Psoas muscle (tissue), 8 donors: ENCODE measurements around the gene WDR49. TPM values are rescaled to one million over a fixed set of nuclear protein-coding genes. Genes with fewer than 3 reads are reported as not detected.

ENCODE experiments used
- ATAC-seq, 4 donors: fragments of 200-7000 bp; cut with Tn5 transposase; one replicate each; pipeline ENCODE4 v1.9.1; 2020; ENCODE audit warnings: moderate library complexity in 3 of 4, mild to moderate bottlenecking in 2 of 4
- DNase-seq, 2 donors: peaks; one replicate each; pipeline ENCODE4 v3.0.0-alpha.2; 2020
- H3K27ac ChIP-seq: fragments of 200-600 bp; one replicate; pipeline ENCODE4 v1.8.0; 2022
- H3K27me3 ChIP-seq, 3 donors: fragments of 200-600 bp in 1 of 3; one replicate each; pipeline versions ENCODE4 v1.6.1 to v1.8.0; 2013 to 2022; ENCODE audit warnings: low read length in 2 of 3, mild to moderate bottlenecking in 2 of 3, moderate library complexity in 1 of 3; ENCODE audit not compliant: insufficient read depth in 3 of 3
- H3K36me3 ChIP-seq, 2 donors: fragments of 200-600 bp in 1 of 2; one replicate each; pipeline versions ENCODE4 v1.6.1 to v1.8.0; 2013 to 2022; ENCODE audit warnings: low read depth in 1 of 2, mild to moderate bottlenecking in 1 of 2, moderate library complexity in 1 of 2; ENCODE audit not compliant: insufficient read depth in 1 of 2
- H3K4me1 ChIP-seq: fragments of 200-600 bp; one replicate; pipeline ENCODE4 v1.8.0; 2022
- H3K4me3 ChIP-seq: fragments of 200-600 bp; one replicate; pipeline ENCODE4 v1.8.0; 2022; ENCODE audit warnings: mild to moderate bottlenecking
- H3K9me3 ChIP-seq: fragments of 200-600 bp; one replicate; pipeline ENCODE4 v1.8.0; 2022
- CTCF ChIP-seq: fragments of 200-600 bp; IDR thresholded peaks from one replicate; pipeline ENCODE4 v1.8.0; 2022; ENCODE audit warnings: antibody characterized with exemption
- WGBS, 3 donors: extraction: QIAGEN DNeasy Blood & Tissue Kit; methylation state at CpG; one replicate each; pipeline versions ENCODE4 v1.1.6 to v1.1.7; 2013; 5-methylcytosine and 5-hydroxymethylcytosine counted together
- intact Hi-C, 2 donors: fragments of 100-400 bp; cut with DNase I; formaldehyde crosslinking; loops; one replicate each; pipeline versions ENCODE4 v1.11.0 to v1.14.2; 2022
- polyA plus RNA-seq, 3 donors: library from polyadenylated mRNA; stranded (reverse); fragments of 200-250 nt; gene quantifications; one replicate each; pipeline ENCODE4 v1.2.3, GENCODE V29; 2013
- total RNA-seq, 4 donors: library from RNA; stranded (reverse); fragmentation: NEBNext Ultra II Directional in 2 of 4; extraction: Animal tissue kit (Norgen Biotek cat#: 25700) in 2 of 4; gene quantifications; one replicate each; pipeline versions ENCODE4 v1.2.1 to v1.2.4, GENCODE V29; 2021 to 2023
- donor health status: healthy with polysubstance abuse.
- donor health status: DM: no; HTN: no; CAD: no; lungs with moderate emphysema.
- donor health status: Bipolar disorder and iron deficiency.
- donor health status: healthy.
- donor health status: DM: yes; HTN: yes; CAD: no.
- donor health status: DM: no; HTN: no; CAD: no.
- donor health status: DM: no; HTN: no; CAD: no.
- donor health status: DM: yes; HTN: yes; CAD: no.

WDR49 gene
- total and polyA plus RNA-seq, 7 donors = 0.03 to 4.4 (median 0.61) TPM; not detected in 3

GRCh38 chr3:167587651-167588050, 66.1 kb downstream of the WDR49 start:
- no peak overlapping the region for H3K4me3 ChIP-seq
- ATAC-seq = no peak
- no peak for TF ChIP-seq CTCF
- H3K27me3 ChIP-seq = no peaks in the 10 kb centered on the region
- WGBS, 3 donors = 90 to 97% (median 94%) methylated on average over 3 of the region's 3 CpGs
- H3K9me3 ChIP-seq = no peaks in the 10 kb centered on the region
- DNase-seq = no peak
- H3K36me3 ChIP-seq = no peaks in the 10 kb centered on the region
- H3K27ac ChIP-seq = no peak overlapping the region
- H3K4me1 ChIP-seq = no peaks in the 10 kb centered on the region
- intact Hi-C loops = no loop called here

- ATAC-seq (no peak), DNase-seq (no peak)
- 59 to 65% (median 65%) methylated on average over 7 of the region's 7 CpGs for WGBS, 3 donors
- Histone ChIP-seq H3K36me3 (no peaks in the 10 kb centered on the region), H3K9me3 (no peaks in the 10 kb centered on the region), H3K4me1 (no peaks in the 10 kb centered on the region), H3K27me3 (no peaks in the 10 kb centered on the region), H3K27ac (no peak overlapping the region), H3K4me3 (no peak overlapping the region)
- intact Hi-C loops = no loop called here
- TF ChIP-seq CTCF = no peak
Measured at GRCh38 chr3:167575000-167575600, 78.6 kb downstream of the WDR49 start.

- H3K27ac ChIP-seq = no peak overlapping the region
- ATAC-seq (no peak), DNase-seq (no peak)
- WGBS, 3 donors = 51 to 68% (median 57%) methylated on average over 2 of the region's 2 CpGs
- no peak overlapping the region for H3K4me3 ChIP-seq
- no peaks in the 10 kb centered on the region for H3K36me3 ChIP-seq
- no peak for TF ChIP-seq CTCF
- H3K4me1 ChIP-seq = no peaks in the 10 kb centered on the region
- intact Hi-C loops = no loop called here
- H3K9me3 ChIP-seq = no peaks in the 10 kb centered on the region
- no peaks in the 10 kb centered on the region for H3K27me3 ChIP-seq
Measured at GRCh38 chr3:167572991-167573390, 80.8 kb downstream of the WDR49 start.

- intact Hi-C loops = no loop called here
- no peak for ATAC-seq
- Histone ChIP-seq H3K9me3 (no peaks in the 10 kb centered on the region), H3K27me3 (no peaks in the 10 kb centered on the region), H3K4me1 (no peaks in the 10 kb centered on the region), H3K4me3 (no peak overlapping the region), H3K36me3 (no peaks in the 10 kb centered on the region), H3K27ac (no peak overlapping the region)
- DNase-seq = no peak
- no peak for TF ChIP-seq CTCF
- WGBS, 3 donors = 90 to 96% (median 95%) methylated on average over 2 of the region's 2 CpGs
Measured at GRCh38 chr3:167568634-167569033, 85.1 kb downstream of the WDR49 start.

- WGBS, 3 donors = 58 to 86% (median 74%) methylated on average over 1 of the region's 1 CpG
- no peak for TF ChIP-seq CTCF
- H3K36me3 ChIP-seq = no peaks in the 10 kb centered on the region
- ATAC-seq (no peak), DNase-seq (no peak)
- no peak overlapping the region for H3K4me3 ChIP-seq
- no peaks in the 10 kb centered on the region for H3K4me1 ChIP-seq
- H3K27me3 ChIP-seq = no peaks in the 10 kb centered on the region
- no peak overlapping the region for H3K27ac ChIP-seq
- no peaks in the 10 kb centered on the region for H3K9me3 ChIP-seq
- intact Hi-C loops = no loop called here
Measured at GRCh38 chr3:167565489-167565888, 88.3 kb downstream of the WDR49 start.
